IPS-20b (cell line): ENCODE results near the gene CAMK1D.
A peak's percentile ranks its signal among the peaks of the same experiment; 100 is the strongest.

ENCODE experiments used
- H3K27ac ChIP-seq: one replicate; pipeline ENCODE4 v1.5.1; 2013; ENCODE audit warnings: low read length
- H3K27me3 ChIP-seq: 2 replicates; pipeline ENCODE4 v1.6.1; 2013; ENCODE audit warnings: mild to moderate bottlenecking, low read length, inconsistent platforms; ENCODE audit not compliant: insufficient read depth
- H3K36me3 ChIP-seq: 2 replicates; pipeline ENCODE4 v1.6.1; 2013; ENCODE audit warnings: low read depth, mild to moderate bottlenecking, inconsistent platforms, low read length, moderate library complexity; ENCODE audit not compliant: insufficient read depth
- H3K4me1 ChIP-seq: 2 replicates; pipeline ENCODE4 v1.6.1; 2013; ENCODE audit warnings: mild to moderate bottlenecking, control low read depth, inconsistent platforms, low read length, moderate library complexity; ENCODE audit not compliant: insufficient read depth
- H3K4me3 ChIP-seq: 2 replicates; pipeline ENCODE4 v1.5.1; 2013; ENCODE audit warnings: mild to moderate bottlenecking, low read length, inconsistent platforms
- H3K9ac ChIP-seq: 2 replicates; pipeline ENCODE4 v1.6.1; 2013; ENCODE audit warnings: low read depth, mild to moderate bottlenecking, inconsistent platforms, low read length, moderate library complexity
- H3K9me3 ChIP-seq: 2 replicates; pipeline ENCODE4 v1.6.1; 2013; ENCODE audit warnings: mild to moderate bottlenecking, low read depth, low read length, inconsistent platforms; ENCODE audit not compliant: insufficient read depth

Gene CAMK1D

GRCh38 chr10:12749760-12750478 lies 400.6 kb downstream of the CAMK1D start:
- H3K27ac ChIP-seq: no peak overlapping the region
- H3K9ac ChIP-seq: no peak overlapping the region
- no peaks in the 10 kb centered on the region for H3K9me3 ChIP-seq
- H3K27me3 ChIP-seq: no peaks in the 10 kb centered on the region
- H3K4me3 ChIP-seq: no peak overlapping the region
- H3K36me3 ChIP-seq: no peaks in the 10 kb centered on the region
- H3K4me1 ChIP-seq: no peaks in the 10 kb centered on the region

GRCh38 chr10:12750526-12751201 lies 401.3 kb downstream of the CAMK1D start:
- H3K4me1 ChIP-seq: no peaks in the 10 kb centered on the region
- H3K36me3 ChIP-seq: no peaks in the 10 kb centered on the region
- H3K27ac ChIP-seq: no peak overlapping the region
- no peaks in the 10 kb centered on the region for H3K27me3 ChIP-seq
- H3K4me3 ChIP-seq: no peak overlapping the region
- H3K9ac ChIP-seq: no peak overlapping the region
- H3K9me3 ChIP-seq: no peaks in the 10 kb centered on the region

- Histone ChIP-seq H3K27me3 (no peaks in the 10 kb centered on the region), H3K4me1 (no peaks in the 10 kb centered on the region), H3K27ac (no peak overlapping the region), H3K9ac (no peak overlapping the region), H3K36me3 (no peaks in the 10 kb centered on the region), H3K4me3 (no peak overlapping the region), H3K9me3 (no peaks in the 10 kb centered on the region)
Observed at GRCh38 chr10:12755075-12755474, 405.7 kb downstream of the CAMK1D start.

GRCh38 chr10:12757351-12757750 lies 408.0 kb downstream of the CAMK1D start:
- Histone ChIP-seq H3K36me3 (no peaks in the 10 kb centered on the region), H3K9ac (no peak overlapping the region)

DNA sequence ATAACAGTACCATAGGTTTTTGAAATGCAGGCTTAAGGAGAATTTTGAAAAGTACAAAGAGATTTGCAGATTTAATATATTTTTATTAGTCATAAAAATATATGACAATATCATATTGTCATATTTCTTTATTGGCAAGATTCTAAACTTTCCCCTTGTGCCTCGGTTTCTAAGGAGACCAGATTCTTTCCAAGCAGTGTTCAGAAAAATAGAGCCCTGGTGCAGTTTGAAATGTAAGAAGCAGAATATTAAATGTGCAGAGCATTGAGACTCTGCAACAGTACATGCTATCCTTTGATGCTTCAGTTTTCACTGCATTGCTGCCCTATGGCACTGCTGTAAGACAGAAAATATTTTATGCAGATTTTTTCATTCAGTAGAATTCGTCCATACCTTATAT lies 408.9 kb downstream of the CAMK1D start:
- H3K4me3 ChIP-seq: no peak overlapping the region
- H3K27me3 ChIP-seq: no peaks in the 10 kb centered on the region
- H3K27ac ChIP-seq: no peak overlapping the region
- H3K9me3 ChIP-seq: no peaks in the 10 kb centered on the region
- no peak overlapping the region for H3K9ac ChIP-seq
- no peaks in the 10 kb centered on the region for H3K36me3 ChIP-seq
- H3K4me1 ChIP-seq: no peaks in the 10 kb centered on the region

More at GRCh38 chr10:12757351-12757750, 408.0 kb downstream of the CAMK1D start:
- no peaks in the 10 kb centered on the region for H3K9me3 ChIP-seq
- H3K4me3 ChIP-seq: no peak overlapping the region
- no peak overlapping the region for H3K27ac ChIP-seq
- H3K4me1 ChIP-seq: no peaks in the 10 kb centered on the region
- H3K27me3 ChIP-seq: no peaks in the 10 kb centered on the region

DNA sequence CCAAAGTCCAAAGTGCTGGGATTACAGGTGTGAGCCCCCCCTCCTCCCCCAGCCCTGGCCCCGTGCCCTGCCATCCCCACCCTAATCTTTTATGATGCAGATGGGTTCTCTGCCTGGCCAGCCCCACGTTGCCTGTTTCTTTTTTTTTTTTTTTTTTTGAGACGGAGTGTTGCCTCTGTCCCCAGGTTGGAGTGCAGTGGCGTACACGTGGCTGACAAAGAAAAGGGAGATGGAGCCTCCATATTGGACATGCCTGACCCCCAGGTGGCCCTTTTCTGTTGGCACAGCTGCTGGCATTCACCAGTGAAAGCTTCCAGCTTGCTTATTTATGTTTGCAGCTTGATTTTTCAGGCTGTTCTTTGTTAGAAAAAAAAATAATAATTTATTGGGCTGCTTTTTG lies 416.9 kb downstream of the CAMK1D start:
- H3K4me1 ChIP-seq: peaks cover 33% of the 10 kb centered on the region
- H3K9me3 ChIP-seq: no peaks in the 10 kb centered on the region
- H3K27me3 ChIP-seq: no peaks in the 10 kb centered on the region
- peak overlapping the region; percentile 61; the same call in 1 of the 2 replicates for H3K9ac ChIP-seq
- peak overlapping the region; percentile 7; the same call in 1 of the 2 replicates for H3K4me3 ChIP-seq
- no peaks in the 10 kb centered on the region for H3K36me3 ChIP-seq
- H3K27ac ChIP-seq: no peak overlapping the region

DNA sequence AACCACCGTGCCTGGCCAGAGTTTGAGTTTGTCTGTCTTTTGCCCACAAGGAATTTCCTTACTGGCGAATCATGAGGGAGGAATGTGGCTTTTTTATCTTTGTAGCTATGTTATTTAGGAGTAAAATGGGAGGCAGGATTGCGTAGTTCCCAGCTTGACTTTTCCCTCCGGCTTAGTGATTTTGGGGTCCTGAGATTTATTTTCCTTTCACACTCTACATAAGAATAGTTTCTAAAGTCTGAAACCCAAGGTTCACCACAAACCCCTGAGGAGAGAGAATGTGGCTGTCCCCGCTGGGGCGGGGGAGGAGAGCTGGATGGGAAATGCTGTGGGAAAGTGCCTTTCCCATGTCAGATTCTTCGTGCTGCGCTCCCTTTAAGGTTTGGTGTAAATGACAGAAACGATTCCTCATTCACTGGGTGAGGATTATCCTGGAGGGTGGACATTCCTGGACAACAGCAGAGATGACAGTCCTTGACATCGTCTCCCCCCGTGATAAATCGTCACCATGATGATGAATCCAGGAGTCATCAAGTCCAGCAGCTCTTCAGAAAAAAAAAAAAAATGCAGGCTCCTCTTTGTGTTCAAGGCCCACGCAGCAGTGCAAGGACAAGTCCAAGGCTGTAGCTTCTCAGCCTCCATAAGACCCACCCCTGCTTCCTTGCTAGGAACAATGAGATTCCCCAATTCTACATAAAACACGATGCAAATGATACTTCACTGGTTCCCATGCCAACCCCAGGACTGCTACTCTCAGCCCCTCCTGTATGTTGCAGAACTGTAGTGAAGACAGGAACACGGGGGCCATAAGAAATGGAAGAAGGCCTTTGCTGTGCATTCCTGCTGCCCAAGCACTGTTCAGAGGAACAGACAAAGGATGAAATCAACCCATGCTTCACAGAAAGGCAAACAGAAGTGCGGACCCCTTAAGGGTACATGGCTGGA lies 419.1 kb downstream of the CAMK1D start:
- no peaks in the 10 kb centered on the region for H3K36me3 ChIP-seq
- peak overlapping the region; percentile 58 for H3K4me3 ChIP-seq
- H3K27me3 ChIP-seq: no peaks in the 10 kb centered on the region
- H3K9me3 ChIP-seq: no peaks in the 10 kb centered on the region
- no peak overlapping the region for H3K27ac ChIP-seq
- H3K4me1 ChIP-seq: peaks cover 33% of the 10 kb centered on the region
- no peak overlapping the region for H3K9ac ChIP-seq

DNA sequence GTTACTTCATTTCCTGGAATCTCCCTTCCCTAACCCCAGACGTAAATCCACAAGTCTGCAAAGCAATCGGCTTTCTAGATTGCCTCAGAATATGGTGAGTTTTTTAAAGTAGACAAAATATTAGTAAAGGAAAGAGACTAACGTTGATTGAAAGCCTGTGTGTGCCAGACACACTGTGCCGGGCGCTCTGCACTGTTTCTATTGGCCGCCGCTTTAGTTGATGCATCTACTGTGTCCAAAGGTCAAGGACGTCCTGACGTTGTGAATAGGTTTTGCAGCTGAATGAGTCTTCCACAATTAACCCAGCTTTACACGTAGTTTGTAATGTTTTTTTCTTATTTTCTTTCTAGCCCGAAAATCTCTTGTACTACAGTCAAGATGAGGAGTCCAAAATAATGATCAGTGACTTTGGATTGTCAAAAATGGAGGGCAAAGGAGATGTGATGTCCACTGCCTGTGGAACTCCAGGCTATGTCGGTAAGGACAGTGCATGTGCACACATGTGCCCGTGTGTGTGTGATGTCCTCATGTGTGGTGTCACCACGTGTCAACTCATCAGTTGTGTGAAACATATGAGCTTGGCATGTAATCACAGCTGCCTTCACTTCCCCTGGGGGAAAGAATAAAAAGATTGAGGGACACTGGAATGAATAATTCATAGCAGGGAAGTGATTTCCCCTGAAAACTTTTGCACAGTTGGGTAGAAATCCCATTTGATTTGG lies 420.1 kb downstream of the CAMK1D start:
- no peak overlapping the region for H3K9ac ChIP-seq
- peaks cover 37% of the 10 kb centered on the region for H3K4me1 ChIP-seq
- no peaks in the 10 kb centered on the region for H3K27me3 ChIP-seq
- no peaks in the 10 kb centered on the region for H3K36me3 ChIP-seq
- H3K4me3 ChIP-seq: no peak overlapping the region
- no peak overlapping the region for H3K27ac ChIP-seq
- no peaks in the 10 kb centered on the region for H3K9me3 ChIP-seq

- 0 out of 2 replicates have a peak, but pooled peaks cover 4% of the 10 kb centered on the region for H3K27me3 ChIP-seq
- no peaks in the 10 kb centered on the region for H3K9me3 ChIP-seq
- H3K27ac ChIP-seq: no peak overlapping the region
- H3K4me1 ChIP-seq: peaks cover 24% of the 10 kb centered on the region
- H3K36me3 ChIP-seq: no peaks in the 10 kb centered on the region
- no peak overlapping the region for H3K9ac ChIP-seq
- no peak overlapping the region for H3K4me3 ChIP-seq
Observed at GRCh38 chr10:12771981-12772760, 422.8 kb downstream of the CAMK1D start.

DNA sequence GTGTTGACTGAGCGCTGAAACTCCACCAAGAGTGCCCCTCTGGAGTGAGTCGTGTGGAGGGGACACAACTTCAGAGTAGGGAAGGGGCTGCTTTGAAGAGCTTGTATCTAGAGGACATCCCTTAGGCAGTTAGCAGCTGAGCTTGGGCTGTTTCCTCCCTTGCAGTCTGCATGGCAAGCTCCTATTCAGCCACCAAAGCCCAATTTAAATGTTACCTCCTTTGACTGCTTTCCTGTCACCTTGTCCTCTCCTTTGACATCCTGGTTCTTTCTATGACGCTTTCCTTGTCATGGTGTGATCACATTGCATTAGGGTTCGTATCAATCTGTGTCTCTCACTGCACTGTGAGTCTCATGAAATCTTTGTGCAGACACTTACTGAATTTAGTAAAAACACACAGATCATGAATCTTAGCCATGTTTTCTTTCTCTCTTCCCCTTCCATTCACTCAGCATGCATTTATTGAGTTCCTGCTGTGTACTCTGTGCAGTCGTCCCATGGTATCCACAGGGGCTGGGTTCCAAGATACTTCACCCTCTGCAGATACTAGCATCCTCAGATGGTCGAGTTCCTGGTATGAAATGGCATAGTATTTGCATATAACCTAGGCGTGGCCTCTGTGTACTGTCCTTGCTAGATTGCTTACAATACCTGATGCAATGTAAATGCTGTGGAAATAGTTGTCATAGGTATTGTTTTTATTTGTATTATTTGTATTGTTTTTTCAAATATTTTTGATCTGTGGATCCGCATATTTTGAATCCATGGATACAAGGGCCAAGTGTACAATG lies 423.6 kb downstream of the CAMK1D start:
- no peaks in the 10 kb centered on the region for H3K36me3 ChIP-seq
- no peaks in the 10 kb centered on the region for H3K9me3 ChIP-seq
- H3K9ac ChIP-seq: no peak overlapping the region
- H3K27ac ChIP-seq: no peak overlapping the region
- H3K4me3 ChIP-seq: no peak overlapping the region
- H3K4me1 ChIP-seq: peaks cover 19% of the 10 kb centered on the region
- H3K27me3 ChIP-seq: 0 out of 2 replicates have a peak, but pooled peaks cover 4% of the 10 kb centered on the region
